ENCODE data around the gene XRRA1.
"Not testable (repeated sequence)": the region's sequence is repeated elsewhere in the genome, so short reads cannot be mapped to it uniquely, and the experiment has no call there.

The XRRA1 gene

GRCh38 chr11:74895340-74896116 lies 53.4 kb downstream of the XRRA1 start:
- no peak for DNase-seq (ENCODE audit: low spot score)

- DNase-seq (ENCODE audit: low spot score), result not testable (repeated sequence)
Measured at GRCh38 chr11:74893015-74893414, 55.9 kb downstream of the XRRA1 start.

- peak; percentile 24 for DNase-seq (ENCODE audit: low spot score)
Measured at GRCh38 chr11:74877132-74877531, 71.8 kb downstream of the XRRA1 start.

- DNase-seq (ENCODE audit: low spot score), result no peak
Measured at GRCh38 chr11:74871037-74871436, 77.9 kb downstream of the XRRA1 start.

- DNase-seq (ENCODE audit: low spot score), result peak; percentile 38
Measured at GRCh38 chr11:74870485-74870884, 78.4 kb downstream of the XRRA1 start.

- no peak for DNase-seq (ENCODE audit: low spot score)
Measured at GRCh38 chr11:74866557-74866956, 82.3 kb downstream of the XRRA1 start.

- DNase-seq (ENCODE audit: low spot score), result no peak
Measured at GRCh38 chr11:74863410-74863809, 85.5 kb downstream of the XRRA1 start.

- DNase-seq (ENCODE audit: low spot score), result no peak
Measured at GRCh38 chr11:74860743-74861142, 88.1 kb downstream of the XRRA1 start.

GRCh38 chr11:74853223-74853622 lies 95.7 kb downstream of the XRRA1 start:
- no peak for DNase-seq (ENCODE audit: low spot score)

GRCh38 chr11:74849525-74850391 lies 99.1 kb downstream of the XRRA1 start:
- peak; percentile 81 for DNase-seq (ENCODE audit: low spot score)

- no peak for DNase-seq (ENCODE audit: low spot score)
Measured at GRCh38 chr11:74847895-74848294, 101.0 kb downstream of the XRRA1 start.

GRCh38 chr11:74847395-74847794 lies 101.5 kb downstream of the XRRA1 start:
- DNase-seq (ENCODE audit: low spot score), result no peak

GRCh38 chr11:74846770-74847169 lies 102.1 kb downstream of the XRRA1 start:
- no peak for DNase-seq (ENCODE audit: low spot score)

- no peak for DNase-seq (ENCODE audit: low spot score)
Measured at GRCh38 chr11:74845978-74846517, 102.8 kb downstream of the XRRA1 start.

GRCh38 chr11:74844865-74845264 lies 104.0 kb downstream of the XRRA1 start:
- DNase-seq (ENCODE audit: low spot score), result no peak

- no peak for DNase-seq (ENCODE audit: low spot score)
Measured at GRCh38 chr11:74844072-74844471, 104.8 kb downstream of the XRRA1 start.

- DNase-seq (ENCODE audit: low spot score), result no peak
Measured at GRCh38 chr11:74842967-74843366, 105.9 kb downstream of the XRRA1 start.

GRCh38 chr11:74840486-74840885 lies 108.4 kb downstream of the XRRA1 start:
- no peak for DNase-seq (ENCODE audit: low spot score)

GRCh38 chr11:74839971-74840370 lies 108.9 kb downstream of the XRRA1 start:
- DNase-seq (ENCODE audit: low spot score), result no peak

GRCh38 chr11:74839446-74839845 lies 109.4 kb downstream of the XRRA1 start:
- no peak for DNase-seq (ENCODE audit: low spot score)

- no peak for DNase-seq (ENCODE audit: low spot score)
Measured at GRCh38 chr11:74838188-74838587, 110.7 kb downstream of the XRRA1 start.

- no peak for DNase-seq (ENCODE audit: low spot score)
Measured at GRCh38 chr11:74837191-74837590, 111.7 kb downstream of the XRRA1 start.

- DNase-seq (ENCODE audit: low spot score), result no peak
Measured at GRCh38 chr11:74826901-74827300, 122.0 kb downstream of the XRRA1 start.
